ENCODE data around the gene PFKFB2.

The PFKFB2 gene

DNA sequence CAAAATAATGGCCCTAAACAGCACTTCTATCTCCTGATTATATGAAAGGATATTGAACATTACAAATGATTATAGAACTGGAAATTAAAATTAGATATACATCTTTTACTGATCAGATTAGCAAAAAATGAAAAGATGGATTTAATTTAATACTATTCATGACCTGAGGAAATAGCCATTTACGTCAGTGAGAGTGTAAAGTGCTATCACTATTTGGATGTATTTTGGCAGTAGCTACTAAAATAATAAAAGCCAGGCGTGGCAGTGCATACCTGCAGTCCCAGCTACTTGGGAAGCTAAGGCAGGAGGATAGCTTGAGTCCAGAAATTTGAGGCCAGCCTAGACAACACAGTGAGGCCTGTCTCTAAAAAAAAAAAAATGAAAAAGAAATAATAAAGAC, 40.9 kb downstream of the PFKFB2 start:
- DNase-seq, result no peak

DNA sequence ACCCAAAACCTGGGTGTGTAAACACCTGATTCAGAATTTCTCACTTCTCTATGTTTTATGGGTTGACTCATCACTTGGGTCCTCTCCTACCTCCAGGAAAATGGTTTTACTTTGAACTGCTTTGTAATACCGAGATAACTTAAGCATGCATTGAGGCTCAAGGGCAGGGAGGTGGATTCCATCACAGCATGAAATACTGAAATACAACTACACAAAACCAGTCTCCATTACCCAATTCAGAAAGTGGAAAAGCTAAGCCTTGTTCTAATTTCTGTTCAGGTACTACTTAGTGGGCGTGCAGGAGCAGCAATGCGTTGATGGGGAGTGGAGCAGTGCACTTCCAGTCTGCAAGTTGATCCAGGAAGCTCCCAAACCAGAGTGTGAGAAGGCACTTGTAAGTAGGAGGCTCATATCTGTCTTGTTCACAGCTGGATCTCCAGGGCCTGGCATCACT, 44.8 kb downstream of the PFKFB2 start:
- DNase-seq, result no peak

DNA sequence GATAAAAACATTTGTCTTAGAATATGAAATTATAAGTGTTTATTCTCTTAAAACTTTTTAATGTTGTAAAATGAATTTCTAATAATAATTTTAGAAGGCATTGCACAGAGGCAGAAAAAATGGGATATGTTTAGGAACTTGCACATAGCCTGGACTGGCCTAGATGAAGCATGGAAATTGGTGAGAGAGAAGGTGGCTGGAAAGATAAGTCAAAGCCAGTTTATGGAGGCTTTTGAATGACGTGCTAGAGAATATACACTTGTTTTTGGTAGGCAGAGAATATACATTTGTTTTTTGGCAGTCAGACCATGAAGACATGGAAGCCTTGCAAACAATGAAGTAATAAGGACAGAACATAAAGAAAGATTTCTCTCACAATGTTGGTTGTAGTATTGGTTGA, 48.6 kb downstream of the PFKFB2 start:
- no peak for DNase-seq

DNA sequence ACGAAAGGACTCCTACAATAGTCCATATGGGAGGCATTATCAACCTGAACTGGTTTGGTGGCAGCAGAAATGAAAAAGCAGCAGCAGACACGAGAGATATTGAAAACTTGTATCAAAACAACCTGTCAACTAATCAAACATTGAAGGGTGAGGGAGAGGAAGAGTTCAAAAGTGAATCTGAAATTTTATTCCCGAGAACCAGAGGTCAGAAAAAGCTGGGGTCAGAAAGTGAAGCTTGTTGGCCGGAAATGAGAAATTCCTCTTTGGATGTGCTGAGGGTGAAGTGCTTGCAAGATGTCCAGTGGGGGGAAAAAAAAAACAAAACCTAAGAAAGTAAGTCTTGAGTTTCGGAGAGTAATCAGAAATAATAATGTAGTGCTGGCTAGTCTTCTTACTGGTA, 49.1 kb downstream of the PFKFB2 start:
- DNase-seq, result no peak

GRCh38 chr1:207102659-207103058, 49.6 kb downstream of the PFKFB2 start:
- DNase-seq, result no peak

DNA sequence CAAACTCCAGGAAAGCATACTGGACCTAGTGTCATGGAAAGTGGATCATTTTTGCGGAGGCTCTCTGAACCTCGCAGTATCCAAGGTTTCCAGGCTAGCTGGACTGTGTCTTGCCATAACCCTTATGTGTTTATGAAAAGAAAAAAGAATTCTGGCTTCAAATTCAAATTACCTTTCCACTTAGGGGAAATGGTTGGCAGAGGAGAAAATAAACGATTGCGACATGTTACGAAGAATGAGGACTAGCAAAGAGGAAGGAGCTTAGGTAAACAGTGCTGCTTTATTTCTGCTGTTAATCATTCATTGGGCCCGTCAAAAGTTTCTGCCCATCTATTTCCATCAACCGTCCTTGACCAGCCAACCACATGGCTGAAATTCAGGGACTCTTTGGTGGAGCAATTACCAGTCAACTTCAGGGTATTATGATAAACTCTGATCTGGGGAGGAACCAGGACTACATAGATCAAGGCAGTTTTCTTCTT, 50.9 kb downstream of the PFKFB2 start, which contains the start of gene C4BPA:
C4BPA (plus strand) TSS at position 342 of the 482 bp plus-strand sequence. CDS start 8,793 bp downstream, outside the sequence.
- DNase-seq, result no peak

GRCh38 chr1:207109004-207109403, 55.9 kb downstream of the PFKFB2 start:
- no peak for DNase-seq

DNA sequence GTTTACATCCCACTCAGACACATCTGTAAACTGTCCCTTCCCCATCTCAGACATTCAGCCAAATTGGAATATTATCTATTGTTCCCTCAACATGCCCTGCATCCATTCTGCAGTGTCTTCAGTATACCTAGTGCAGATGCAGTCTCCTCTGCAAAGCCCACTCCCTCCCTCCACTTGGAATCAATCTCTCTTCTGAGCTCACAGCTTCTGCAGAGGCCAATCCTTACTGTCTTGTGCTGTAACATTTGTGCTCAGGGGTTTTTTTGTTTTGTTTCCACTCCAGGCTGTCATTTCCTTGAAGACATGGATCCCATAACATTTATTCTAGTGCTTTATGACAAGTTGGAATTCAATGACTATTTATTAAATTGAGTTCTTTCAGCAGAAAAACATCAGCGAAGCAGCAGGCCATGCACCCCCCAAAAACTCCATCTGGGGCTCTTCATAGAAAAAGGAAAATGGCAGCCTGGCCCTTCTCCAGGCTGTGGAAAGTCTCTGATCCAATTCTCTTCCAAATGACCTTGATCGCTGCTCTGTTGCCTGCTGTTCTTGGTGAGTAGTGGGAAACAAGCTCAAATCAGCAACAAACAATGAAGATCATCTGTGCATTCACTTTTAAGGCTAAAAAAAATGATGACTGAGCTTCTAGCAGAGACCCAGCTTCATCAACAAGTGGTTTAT, 59.7 kb downstream of the PFKFB2 start:
- DNase-seq, result no peak

- no peak for DNase-seq
Measured at GRCh38 chr1:207115269-207115668, 62.2 kb downstream of the PFKFB2 start.

- DNase-seq, result no peak
Measured at GRCh38 chr1:207124389-207124788, 71.3 kb downstream of the PFKFB2 start.

DNA sequence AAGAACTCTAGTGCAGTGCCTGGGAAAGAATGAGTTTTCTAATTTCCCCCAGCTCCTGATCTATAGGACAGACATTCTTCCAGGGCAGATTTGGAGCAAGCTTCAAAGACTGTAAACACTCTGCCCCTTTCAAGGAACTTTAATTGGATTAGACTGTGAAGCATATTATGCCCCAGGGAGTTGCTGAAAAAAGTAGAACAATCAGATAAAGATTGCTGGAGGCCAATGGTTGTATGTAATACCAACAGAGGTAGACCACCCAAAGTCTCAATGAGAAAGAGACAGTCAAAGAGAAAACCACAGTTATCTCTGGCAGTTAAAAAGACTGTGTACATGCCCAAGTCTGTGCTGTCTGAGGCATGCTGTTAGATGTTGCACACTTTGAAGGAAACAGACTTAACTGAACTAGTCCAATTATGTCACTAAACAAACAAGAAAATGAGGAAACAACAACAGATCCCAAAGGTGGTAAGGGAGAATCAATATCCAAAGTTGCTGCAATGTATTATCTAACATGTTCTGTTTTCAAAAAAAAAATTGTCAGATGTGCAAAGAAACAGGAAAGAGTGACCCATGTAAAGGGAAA, 75.4 kb downstream of the PFKFB2 start:
- DNase-seq, result no peak

- no peak for DNase-seq
Measured at GRCh38 chr1:207129053-207129452, 76.0 kb downstream of the PFKFB2 start.
